Adrenal gland (tissue), 12 donors: ENCODE measurements around the gene MEF2C. TPM values are rescaled to one million over a fixed set of nuclear protein-coding genes. Genes with fewer than 3 reads are reported as not detected.
"Not testable (repeated sequence)": the region's sequence is repeated elsewhere in the genome, so short reads cannot be mapped to it uniquely, and the experiment has no call there.

ENCODE experiments used
- DNase-seq, 7 donors: peaks; one replicate each; pipeline ENCODE4 v3.0.0-alpha.2; 2019 to 2020
- H3K27ac ChIP-seq, 5 donors: fragments of 200-600 bp; sonication (generic) in 4 of 5; 1 replicate in 3 of 5; 2 replicates in 2 of 5; pipeline versions ENCODE4 v1.5.1 to v1.8.0; 2016 to 2020; ENCODE audit warnings: mild to moderate bottlenecking in 1 of 5
- H3K27me3 ChIP-seq: fragments of 200-600 bp; 2 replicates; pipeline ENCODE4 v1.8.0; 2021
- H3K36me3 ChIP-seq, 2 donors: fragments of 200-600 bp; replicated peaks in 1 of 2; 1 replicate in 1 of 2; 2 replicates in 1 of 2; pipeline versions ENCODE4 v1.5.1 to v1.8.0; 2018 to 2022
- H3K4me1 ChIP-seq, 2 donors: fragments of 200-600 bp; replicated peaks in 1 of 2; 1 replicate in 1 of 2; 2 replicates in 1 of 2; pipeline versions ENCODE4 v1.5.1 to v1.8.0; 2018 to 2021
- H3K4me3 ChIP-seq, 4 donors: fragments of 200-600 bp; sonication (generic) in 3 of 4; one replicate each; pipeline ENCODE4 v1.5.1; 2016 to 2018
- H3K9me3 ChIP-seq, 3 donors: fragments of 200-600 bp; sonication (generic) in 1 of 3; replicated peaks in 1 of 3; 1 replicate in 2 of 3; 2 replicates in 1 of 3; pipeline versions ENCODE4 v1.5.1 to v1.8.0; 2016 to 2021
- CTCF ChIP-seq, 6 experiments: fragments of 450-650 bp in 4 of 6; fragments of 200-600 bp in 2 of 6; sonication (generic) in 1 of 6; IDR thresholded peaks; 1 replicate in 5 of 6; 2 replicates in 1 of 6; pipeline versions ENCODE4 v1.5.1 to v1.8.0; 2016 to 2021; ENCODE audit warnings: antibody characterized with exemption in 6 of 6, mild to moderate bottlenecking in 2 of 6, moderate library complexity in 1 of 6
- POLR2A ChIP-seq, 2 donors: fragments of 450-650 bp; IDR thresholded peaks; one replicate each; pipeline ENCODE4 v1.6.1; 2017; ENCODE audit warnings: antibody characterized with exemption in 2 of 2, mild to moderate bottlenecking in 2 of 2, moderate library complexity in 1 of 2
- WGBS, 4 donors: extraction: QIAGEN DNeasy Blood & Tissue Kit in 2 of 4; methylation state at CpG; one replicate each; pipeline versions ENCODE4 v1.1.5 to v1.1.7; 2013 to 2017; 5-methylcytosine and 5-hydroxymethylcytosine counted together
- intact Hi-C, 2 donors: fragments of 100-400 bp; cut with DNase I; formaldehyde crosslinking; loops; one replicate each; pipeline versions ENCODE4 v1.14.1 to v1.15.0; 2022 to 2023
- polyA plus RNA-seq, 3 donors: library from polyadenylated mRNA; stranded (reverse); fragments of 200-250 nt in 2 of 3; fragments of 350-450 nt in 1 of 3; fragmentation: Illumina TruSeq in 1 of 3; extraction: RNeasy Lipid Tissue Mini Kit (QIAGEN cat#74804) in 1 of 3; gene quantifications; one replicate each; pipeline ENCODE4 v1.2.3, GENCODE V29; 2013 to 2014
- total RNA-seq, 9 donors: library from RNA; depleted of rRNA in 4 of 9; stranded (reverse); fragments of >200 nt in 4 of 9; fragments of 120-200 nt in 1 of 9; fragmentation: NEBNext Ultra II Directional in 1 of 9; extraction: Animal tissue kit (Norgen Biotek cat#: 25700) in 1 of 9; gene quantifications; one replicate each; pipeline versions ENCODE4 v1.1.0 to v1.2.4, GENCODE V29; 2013 to 2023
- donor health status: healthy with polysubstance abuse.
- donor health status: Bipolar disorder and iron deficiency.
- donor health status: DM: yes; HTN: yes; CAD: no.
- donor health status: DM: no; HTN: no; CAD: no.
- donor health status: DM: no; HTN: no; CAD: no.
- donor health status: DM: yes; HTN: yes; CAD: no.

Gene MEF2C
- total and polyA plus RNA-seq, 12 donors = 26.8 to 172 (median 69.2) TPM

GRCh38 chr5:88862547-88863175 is 20.3 kb downstream of the MEF2C start:
- Histone ChIP-seq H3K36me3 (no peaks in the 10 kb centered on the region), H3K27ac (no peak overlapping the region), H3K27me3 (no peaks in the 10 kb centered on the region), H3K4me1 (peaks cover 0 to 16% of the 10 kb centered on the region in 2 donors), H3K9me3 (no peaks in the 10 kb centered on the region), H3K4me3 (no peak overlapping the region)
- no peak for TF ChIP-seq POLR2A (IDR thresholded peaks at IDR 0.05)
- TF ChIP-seq CTCF (IDR thresholded peaks at IDR 0.05) = no peak
- intact Hi-C loops = no loop called here
- no peak for DNase-seq
- WGBS, 4 donors = 91 to 93% (median 92%) methylated on average over 5 of the region's 5 CpGs

GRCh38 chr5:88861231-88861630 is 21.8 kb downstream of the MEF2C start:
- no peak for TF ChIP-seq POLR2A (IDR thresholded peaks at IDR 0.05)
- no peak for TF ChIP-seq CTCF (IDR thresholded peaks at IDR 0.05)
- Histone ChIP-seq H3K4me1 (peaks cover 0 to 16% of the 10 kb centered on the region in 2 donors), H3K27me3 (no peaks in the 10 kb centered on the region), H3K27ac (no peak overlapping the region), H3K36me3 (no peaks in the 10 kb centered on the region), H3K9me3 (no peaks in the 10 kb centered on the region), H3K4me3 (no peak overlapping the region)
- 86 to 91% (median 88%) methylated on average over 2 of the region's 2 CpGs for WGBS, 4 donors
- intact Hi-C loops = no loop called here
- no peak for DNase-seq

GRCh38 chr5:88860501-88860900 is 22.5 kb downstream of the MEF2C start:
- H3K27ac ChIP-seq = no peak overlapping the region
- H3K27me3 ChIP-seq = no peaks in the 10 kb centered on the region
- H3K9me3 ChIP-seq = no peaks in the 10 kb centered on the region
- no peak overlapping the region for H3K4me3 ChIP-seq
- no peak for TF ChIP-seq POLR2A (IDR thresholded peaks at IDR 0.05)
- DNase-seq = no peak
- H3K4me1 ChIP-seq = peaks cover 0 to 16% of the 10 kb centered on the region in 2 donors
- 86 to 100% (median 96%) methylated on average over 1 of the region's 1 CpG for WGBS, 4 donors
- intact Hi-C loops = no loop called here
- H3K36me3 ChIP-seq = no peaks in the 10 kb centered on the region

- no peak for DNase-seq
- H3K4me1 ChIP-seq = peaks cover 0 to 13% of the 10 kb centered on the region in 2 donors
- H3K27ac ChIP-seq = no peak overlapping the region
- H3K36me3 ChIP-seq = no peaks in the 10 kb centered on the region
- no peaks in the 10 kb centered on the region for H3K27me3 ChIP-seq
- H3K9me3 ChIP-seq = no peaks in the 10 kb centered on the region
- H3K4me3 ChIP-seq = no peak overlapping the region
- WGBS, 4 donors = 93 to 100% (median 93%) methylated on average over 1 of the region's 1 CpG
- TF ChIP-seq POLR2A (IDR thresholded peaks at IDR 0.05) (no peak), CTCF (IDR thresholded peaks at IDR 0.05) (no peak)
- intact Hi-C loops = no loop called here
These were observed 24.6 kb downstream of the MEF2C start for GRCh38 chr5:88858392-88858791.

GRCh38 chr5:88856381-88856780 is 26.6 kb downstream of the MEF2C start:
- intact Hi-C loops, H3K27ac ChIP-seq, H3K9me3 ChIP-seq, H3K4me3 ChIP-seq, H3K4me1 ChIP-seq, H3K27me3 ChIP-seq, H3K36me3 ChIP-seq, DNase-seq: not testable (repeated sequence)
- 65 to 100% (median 86%) methylated on average over 2 to 3 of the region's 3 CpGs for WGBS, 4 donors
